Keratinocyte (primary cell): Measurements from ENCODE around the gene PNP. TPM values are rescaled to one million over a fixed set of nuclear protein-coding genes. Genes with fewer than 3 reads are reported as not detected.

Experiments
- DNase-seq: peaks from one replicate; pipeline ENCODE4 v3.0.0-alpha.2; 2011; ENCODE audit warnings: low read depth, missing footprints, low spot score
- FAIRE-seq: peaks from 2 replicates; lab custom pipeline; 2011; peaks lifted over from hg19 to GRCh38; lab: Jason Lieb, UNC
- H2AFZ ChIP-seq: 2 replicates; pipeline ENCODE4 v1.6.0; 2012; ENCODE audit warnings: low read length, control low read depth, inconsistent platforms; ENCODE audit not compliant: control insufficient read depth
- H3K27ac ChIP-seq: 2 replicates; pipeline ENCODE4 v1.5.1; 2011; ENCODE audit warnings: low read length; ENCODE audit not compliant: control insufficient read depth, insufficient read depth
- H3K27me3 ChIP-seq: 3 replicates; pipeline ENCODE4 v1.6.0; 2011; ENCODE audit warnings: low read length; ENCODE audit not compliant: control insufficient read depth, insufficient read depth; ENCODE audit errors: extremely low read depth
- H3K36me3 ChIP-seq, 2 experiments: 2 replicates in 1 of 2; 3 replicates in 1 of 2; pipeline ENCODE4 v1.5.1; 2011; ENCODE audit warnings: low read length in 2 of 2, mild to moderate bottlenecking in 1 of 2; ENCODE audit not compliant: control insufficient read depth in 2 of 2, insufficient read depth in 2 of 2; ENCODE audit errors: extremely low read depth in 1 of 2
- H3K4me1 ChIP-seq: 3 replicates; pipeline ENCODE4 v1.5.1; 2011; ENCODE audit warnings: low read length; ENCODE audit not compliant: control insufficient read depth, insufficient read depth; ENCODE audit errors: extremely low read depth
- H3K4me2 ChIP-seq: 3 replicates; pipeline ENCODE4 v1.6.0; 2011; ENCODE audit warnings: low read depth, low read length; ENCODE audit not compliant: control insufficient read depth, insufficient read depth; ENCODE audit errors: extremely low read depth
- H3K4me3 ChIP-seq, 3 experiments: fragments of 200-600 bp in 1 of 3; sonication (generic) in 1 of 3; 2 replicates in 2 of 3; 3 replicates in 1 of 3; pipeline ENCODE4 v1.5.1; 2011 to 2016; ENCODE audit warnings: low read length in 3 of 3, mild to moderate bottlenecking in 3 of 3, control low read depth in 2 of 3, inconsistent platforms in 1 of 3, low read depth in 1 of 3, mixed read lengths in 1 of 3, mixed run types in 1 of 3, moderate library complexity in 1 of 3; ENCODE audit not compliant: control insufficient read depth in 2 of 3, insufficient read depth in 2 of 3; ENCODE audit errors: extremely low read depth in 1 of 3
- H3K79me2 ChIP-seq: 2 replicates; pipeline ENCODE4 v1.6.0; 2012; ENCODE audit warnings: low read length; ENCODE audit not compliant: control insufficient read depth, insufficient read depth
- H3K9ac ChIP-seq: 3 replicates; pipeline ENCODE4 v1.6.0; 2011; ENCODE audit warnings: low read length; ENCODE audit not compliant: control insufficient read depth, insufficient read depth; ENCODE audit errors: extremely low read depth
- H3K9me1 ChIP-seq: 3 replicates; pipeline ENCODE4 v1.6.0; 2011; ENCODE audit warnings: low read length; ENCODE audit not compliant: control insufficient read depth, insufficient read depth; ENCODE audit errors: extremely low read depth
- H3K9me3 ChIP-seq: 2 replicates; pipeline ENCODE4 v1.5.1; 2012; ENCODE audit warnings: low read depth, low read length; ENCODE audit not compliant: control insufficient read depth
- H4K20me1 ChIP-seq: 3 replicates; pipeline ENCODE4 v1.6.0; 2011; ENCODE audit warnings: low read length; ENCODE audit not compliant: control insufficient read depth, insufficient read depth; ENCODE audit errors: extremely low read depth
- EZH2 ChIP-seq: IDR thresholded peaks from one replicate; pipeline ENCODE4 v1.6.1; 2012; ENCODE audit warnings: inconsistent platforms, mild to moderate bottlenecking, low read length, moderate library complexity
- dilution Hi-C: fragments of 300-500 bp; cut with MboI; formaldehyde crosslinking; loops from one replicate; pipeline ENCODE4 v1.7.0; 2020; ENCODE audit warnings: low sequenced_read_pairs; ENCODE audit not compliant: extremely low pct_ligation_motif_present
- polyA plus RNA-seq, 5 experiments: library from polyadenylated mRNA; depleted of rRNA in 3 of 5; stranded (reverse) in 3 of 5; stranded (forward) in 1 of 5; unstranded in 1 of 5; fragments of >200 nt; gene quantifications; 1 replicate in 1 of 5; 2 replicates in 3 of 5; 3 replicates in 1 of 5; pipeline versions ENCODE4 v1.2.1 to v1.2.3, GENCODE V29; 2011 to 2012; ENCODE audit warnings: missing spikeins in 2 of 5, low read depth in 1 of 5, low replicate concordance in 1 of 5
- TF ChIP-seq, protein P1 (sequence below), 3 experiments: IDR thresholded peaks in 1 of 3; conservative IDR thresholded peaks in 1 of 3; optimal IDR thresholded peaks in 1 of 3; 2 replicates in 2 of 3; 3 replicates in 1 of 3; pipeline versions ENCODE3 to v1.5.1; 2011; ENCODE audit warnings: low read length in 3 of 3, mild to moderate bottlenecking in 3 of 3, moderate library complexity in 2 of 3, control low read depth in 1 of 3, inconsistent platforms in 1 of 3; ENCODE audit not compliant: insufficient read depth in 2 of 3; ENCODE audit errors: extremely low read depth in 1 of 3

Gene PNP
- polyA plus RNA-seq, 1 donor (not counting 4 experiments of a cell fraction or from before 2014, with no cell fraction given): 325 TPM

- H3K4me1 ChIP-seq: peaks cover 21% of the 10 kb centered on the region
- no peak for DNase-seq
- no peak overlapping the region for H2AFZ ChIP-seq
- H3K79me2 ChIP-seq: peaks cover 57% of the 10 kb centered on the region
- H3K9me1 ChIP-seq: no peaks in the 10 kb centered on the region
- H3K4me3 ChIP-seq: no peak overlapping the region
- no peak overlapping the region for H3K4me2 ChIP-seq
- peak overlapping the region; percentile 100 for H3K27ac ChIP-seq
- H3K36me3 ChIP-seq: peaks cover 23 to 25% of the 10 kb centered on the region in 2 experiments
- no peak for FAIRE-seq
- no peaks in the 10 kb centered on the region for H3K9me3 ChIP-seq
- no peaks in the 10 kb centered on the region for H3K27me3 ChIP-seq
- H3K9ac ChIP-seq: peak overlapping the region; percentile 100
- dilution Hi-C loops: no loop called here
- H4K20me1 ChIP-seq: peaks cover 3% of the 10 kb centered on the region
- TF ChIP-seq, protein P1, sequence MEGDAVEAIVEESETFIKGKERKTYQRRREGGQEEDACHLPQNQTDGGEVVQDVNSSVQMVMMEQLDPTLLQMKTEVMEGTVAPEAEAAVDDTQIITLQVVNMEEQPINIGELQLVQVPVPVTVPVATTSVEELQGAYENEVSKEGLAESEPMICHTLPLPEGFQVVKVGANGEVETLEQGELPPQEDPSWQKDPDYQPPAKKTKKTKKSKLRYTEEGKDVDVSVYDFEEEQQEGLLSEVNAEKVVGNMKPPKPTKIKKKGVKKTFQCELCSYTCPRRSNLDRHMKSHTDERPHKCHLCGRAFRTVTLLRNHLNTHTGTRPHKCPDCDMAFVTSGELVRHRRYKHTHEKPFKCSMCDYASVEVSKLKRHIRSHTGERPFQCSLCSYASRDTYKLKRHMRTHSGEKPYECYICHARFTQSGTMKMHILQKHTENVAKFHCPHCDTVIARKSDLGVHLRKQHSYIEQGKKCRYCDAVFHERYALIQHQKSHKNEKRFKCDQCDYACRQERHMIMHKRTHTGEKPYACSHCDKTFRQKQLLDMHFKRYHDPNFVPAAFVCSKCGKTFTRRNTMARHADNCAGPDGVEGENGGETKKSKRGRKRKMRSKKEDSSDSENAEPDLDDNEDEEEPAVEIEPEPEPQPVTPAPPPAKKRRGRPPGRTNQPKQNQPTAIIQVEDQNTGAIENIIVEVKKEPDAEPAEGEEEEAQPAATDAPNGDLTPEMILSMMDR (optimal IDR thresholded peaks at IDR 0.05 in 1 of 3, IDR thresholded peaks at IDR 0.05 in 1 of 3, conservative IDR thresholded peaks at IDR 0.05 in 1 of 3; ENCODE audit: extremely low read depth in 1 of 3, insufficient read depth in 2 of 3, low read length in 3 of 3): no peak
- TF ChIP-seq EZH2: no peak
Observed at GRCh38 chr14:20456971-20457370, 12.2 kb upstream of the PNP start.

DNA sequence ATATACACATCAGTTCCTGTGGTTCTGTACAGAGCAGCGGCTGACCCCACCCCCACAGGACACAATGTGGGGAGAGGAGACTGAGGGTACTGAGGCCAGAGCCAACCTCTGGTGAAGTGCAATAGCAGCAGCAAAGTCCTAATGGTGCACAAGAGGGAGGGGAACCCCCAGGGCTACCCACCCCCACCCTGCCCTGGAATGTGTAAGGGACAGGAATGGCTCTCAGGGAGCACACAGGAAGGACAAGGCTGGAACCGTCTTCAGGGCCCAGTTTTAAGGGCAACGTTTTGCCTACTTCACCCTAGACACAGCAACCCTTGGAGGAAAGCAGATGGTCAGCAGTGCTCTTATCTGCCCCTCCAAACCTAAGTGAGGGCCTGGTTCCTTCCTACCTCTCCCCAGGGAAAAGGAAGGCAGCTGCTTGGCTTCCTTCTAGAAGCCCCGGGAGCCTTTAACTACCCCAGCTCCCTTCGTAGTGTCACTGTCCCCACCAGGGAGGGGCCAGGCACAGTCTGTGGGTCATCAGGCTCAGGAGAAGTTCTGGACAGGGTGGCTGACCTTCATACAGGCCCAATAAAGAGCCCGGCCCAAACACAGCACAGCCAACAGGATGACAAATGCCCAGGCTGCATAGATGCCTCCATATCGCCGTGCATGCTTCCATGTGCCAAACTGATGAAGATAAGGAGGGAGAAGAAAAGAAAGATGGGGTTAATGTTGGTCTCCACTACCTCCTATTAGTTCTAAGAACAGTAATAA is 11.0 kb upstream of the PNP start:
- dilution Hi-C loops: no loop called here
- Histone ChIP-seq H3K4me3 (no peak overlapping the region), H3K9me1 (no peaks in the 10 kb centered on the region), H2AFZ (no peak overlapping the region), H3K36me3 (peaks cover 22 to 23% of the 10 kb centered on the region in 2 experiments), H3K9ac (no peak overlapping the region), H3K27ac (no peak overlapping the region), H3K9me3 (no peaks in the 10 kb centered on the region), H3K79me2 (peaks cover 55% of the 10 kb centered on the region), H4K20me1 (peaks cover 3% of the 10 kb centered on the region), H3K4me2 (no peak overlapping the region), H3K27me3 (no peaks in the 10 kb centered on the region), H3K4me1 (peaks cover 26% of the 10 kb centered on the region)
- TF ChIP-seq, protein P1 (optimal IDR thresholded peaks at IDR 0.05 in 1 of 3, IDR thresholded peaks at IDR 0.05 in 1 of 3, conservative IDR thresholded peaks at IDR 0.05 in 1 of 3; ENCODE audit: extremely low read depth in 1 of 3, insufficient read depth in 2 of 3, low read length in 3 of 3): no peak
- no peak for TF ChIP-seq EZH2
- FAIRE-seq (no peak), DNase-seq (no peak)
